Femur (tissue), 1 donor: ENCODE results near the gene NABP1.

Experiments used
- DNase-seq: peaks from one replicate; pipeline ENCODE4 v3.0.0-alpha.2; 2017

NABP1 gene

DNA sequence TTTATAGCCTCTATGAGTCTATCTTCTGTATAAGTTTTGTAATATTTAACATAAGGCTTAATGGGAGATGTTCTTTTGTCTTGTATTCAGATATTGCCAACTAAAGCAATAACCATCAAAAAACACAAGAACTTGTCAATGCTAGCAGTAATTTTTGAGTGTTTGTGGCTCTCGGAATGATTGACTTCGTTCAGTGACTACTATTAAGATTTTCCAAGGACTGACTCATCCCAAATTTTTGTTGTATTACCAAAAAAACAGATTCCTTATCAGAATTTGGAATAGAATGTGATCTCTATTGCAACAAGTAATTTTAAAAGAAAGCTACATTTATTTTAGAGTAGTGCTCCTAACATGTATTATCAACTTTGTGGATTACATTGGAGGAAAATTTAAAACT, 8.1 kb downstream of the NABP1 start:
- DNase-seq, result no peak

- DNase-seq, result no peak
These were observed 8.8 kb downstream of the NABP1 start for GRCh38 chr2:191686729-191687128.

DNA sequence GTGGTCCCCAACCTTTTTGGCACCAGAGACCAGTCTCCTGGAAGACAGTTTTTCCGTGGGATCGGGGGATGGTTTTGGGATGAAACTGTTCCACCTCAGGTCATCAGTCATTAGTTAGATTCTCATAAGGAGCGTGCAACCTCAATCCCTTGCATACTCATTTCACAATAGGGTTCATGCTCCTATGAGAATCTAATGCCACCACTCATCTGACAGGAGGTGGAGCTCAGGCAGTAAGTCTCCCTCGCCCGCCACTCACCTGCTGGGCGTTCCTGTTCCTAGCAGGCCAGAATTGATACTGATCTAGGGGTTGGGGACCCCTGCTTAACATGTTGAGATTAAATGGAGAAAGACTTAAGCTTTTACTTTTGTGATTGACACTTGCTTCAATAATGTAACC, 9.9 kb downstream of the NABP1 start:
- no peak for DNase-seq

DNA sequence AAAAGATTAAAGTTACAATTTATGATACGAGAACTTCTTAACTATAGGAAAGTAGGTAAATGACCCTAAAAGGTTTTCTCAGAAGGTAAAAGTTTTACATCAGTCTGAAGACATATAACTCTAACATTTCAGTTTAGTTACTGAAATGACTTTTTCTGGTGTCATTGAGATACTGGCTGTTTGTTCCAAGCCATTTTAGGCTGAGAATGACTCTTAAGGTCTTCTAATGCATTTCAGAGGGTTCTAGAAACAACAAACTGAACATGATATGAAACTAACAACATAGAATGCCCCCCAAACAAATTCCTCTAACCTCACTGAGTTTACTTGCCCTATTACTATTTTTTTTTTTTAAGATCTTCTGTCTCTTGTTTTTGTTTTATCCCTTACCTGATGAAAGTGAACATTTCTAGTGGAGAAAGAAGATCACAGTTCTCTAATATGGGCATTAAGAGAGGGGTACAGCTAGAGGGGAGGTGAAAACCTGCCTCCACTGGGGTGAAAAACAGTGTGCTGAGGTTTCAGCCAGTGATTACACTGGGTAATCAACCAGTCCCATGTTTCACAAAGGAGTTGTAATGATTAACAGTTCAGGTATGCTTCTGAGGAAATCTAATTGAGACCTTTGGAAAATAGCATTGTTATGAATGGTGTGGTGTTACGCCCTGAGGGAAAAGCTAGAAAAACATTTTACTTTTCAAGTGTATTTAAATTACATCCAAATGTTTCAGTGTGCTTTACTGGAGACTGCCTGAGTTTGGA, 11.2 kb downstream of the NABP1 start:
- DNase-seq, result no peak

DNA sequence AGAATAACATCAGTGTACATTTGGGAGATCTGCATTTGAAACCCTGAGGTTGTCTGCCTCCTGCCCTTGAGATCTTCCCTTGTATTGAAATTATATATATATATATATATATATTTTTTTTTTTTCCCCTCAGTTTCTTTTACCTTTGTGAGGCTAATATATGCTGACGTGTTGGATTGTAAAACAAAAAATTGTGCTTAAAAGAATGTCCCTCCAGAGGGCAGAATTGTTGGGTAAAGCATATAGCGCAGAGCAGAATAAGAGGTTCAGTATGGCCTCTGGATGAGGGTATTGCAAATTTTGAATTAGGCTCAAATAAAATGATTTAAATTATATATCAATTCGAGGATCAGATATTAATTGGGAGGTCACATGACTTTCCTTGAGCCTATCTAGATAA, 12.4 kb downstream of the NABP1 start:
- DNase-seq, result no peak

DNA sequence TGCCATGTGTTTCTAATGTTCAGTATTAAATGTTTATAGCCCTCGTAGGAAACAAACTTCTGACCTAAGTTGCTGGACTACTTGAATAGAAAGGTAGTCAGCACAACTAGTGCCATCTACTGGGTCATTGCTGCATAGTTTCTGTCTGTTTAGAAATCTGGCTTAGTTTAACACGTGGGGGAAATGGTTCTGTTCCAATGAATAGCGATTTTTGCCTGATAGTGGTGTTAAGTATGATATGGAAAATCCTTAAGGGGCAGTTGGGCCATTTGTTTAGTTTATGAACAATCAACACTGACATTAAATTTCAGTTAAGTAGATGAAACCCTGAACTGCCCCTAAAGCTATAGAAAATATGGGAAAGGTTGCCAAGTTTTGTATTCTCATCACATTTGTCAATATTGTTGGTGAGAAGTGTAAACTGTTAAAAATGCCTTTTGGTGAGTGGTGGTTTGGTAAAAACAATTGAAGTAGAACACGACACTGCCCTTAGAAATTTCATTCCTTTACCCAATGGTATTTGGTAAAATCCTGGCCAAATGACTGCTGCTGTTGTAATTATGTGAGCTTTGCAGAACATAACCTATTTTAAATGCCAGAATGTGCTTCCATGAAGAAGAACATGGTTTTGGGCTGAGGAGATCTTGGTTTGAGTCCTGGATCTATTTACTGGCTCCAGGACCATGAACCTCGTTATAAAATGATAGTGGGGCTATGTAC, 13.2 kb downstream of the NABP1 start:
- no peak for DNase-seq

GRCh38 chr2:191691898-191692297, 14.0 kb downstream of the NABP1 start:
- DNase-seq, result no peak

DNA sequence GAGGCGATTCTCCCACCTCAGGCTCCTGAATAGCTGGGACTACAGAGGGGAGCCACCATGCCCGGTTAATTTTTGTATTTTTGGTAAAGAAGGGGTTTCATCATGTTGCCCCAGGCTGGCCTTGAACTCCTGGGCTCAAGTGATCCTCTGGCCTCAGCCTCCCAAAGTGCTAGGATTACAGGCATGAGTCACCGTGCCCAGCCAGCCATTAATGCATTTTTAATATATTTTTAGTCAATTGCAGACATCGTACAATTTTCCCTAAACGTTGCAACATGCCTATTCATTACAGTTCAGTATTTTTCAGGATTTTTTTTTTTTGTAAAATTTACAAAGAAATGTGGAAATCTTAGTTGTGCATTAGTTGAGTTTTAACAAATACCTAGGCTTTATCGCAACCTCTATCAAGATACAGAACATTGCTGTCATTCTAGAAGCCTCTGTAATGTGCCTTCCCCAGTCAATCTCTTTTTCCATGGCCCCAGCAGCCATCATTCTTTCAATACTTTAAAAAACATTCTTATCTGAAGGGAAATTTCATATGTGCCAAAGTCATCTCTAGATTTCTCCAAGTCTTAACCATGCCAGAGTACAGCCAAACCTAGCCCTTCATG, 14.7 kb downstream of the NABP1 start:
- no peak for DNase-seq

DNA sequence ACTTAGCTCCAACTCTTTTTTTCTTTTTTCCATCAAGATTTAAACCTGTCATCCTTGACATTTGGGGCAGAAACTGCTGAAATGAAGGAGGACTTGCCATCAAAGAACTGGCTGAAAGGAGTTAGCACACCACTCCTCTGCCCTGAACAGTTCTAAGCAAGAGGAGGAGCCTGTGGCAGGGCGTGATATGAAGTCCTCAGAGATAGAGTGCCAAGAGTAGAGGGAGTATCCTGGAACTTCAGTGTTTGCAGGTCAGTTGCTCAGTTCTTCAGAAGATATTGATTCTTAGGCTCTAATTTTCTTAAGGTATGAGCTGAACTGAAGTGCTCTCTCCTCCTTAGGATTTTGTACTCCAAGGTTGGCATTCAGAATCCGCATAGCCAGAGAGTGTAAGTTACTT, 15.2 kb downstream of the NABP1 start:
- no peak for DNase-seq

GRCh38 chr2:191693778-191694177, 15.8 kb downstream of the NABP1 start:
- no peak for DNase-seq

GRCh38 chr2:191696001-191696400, 18.1 kb downstream of the NABP1 start:
- DNase-seq, result peak; percentile 56

DNA sequence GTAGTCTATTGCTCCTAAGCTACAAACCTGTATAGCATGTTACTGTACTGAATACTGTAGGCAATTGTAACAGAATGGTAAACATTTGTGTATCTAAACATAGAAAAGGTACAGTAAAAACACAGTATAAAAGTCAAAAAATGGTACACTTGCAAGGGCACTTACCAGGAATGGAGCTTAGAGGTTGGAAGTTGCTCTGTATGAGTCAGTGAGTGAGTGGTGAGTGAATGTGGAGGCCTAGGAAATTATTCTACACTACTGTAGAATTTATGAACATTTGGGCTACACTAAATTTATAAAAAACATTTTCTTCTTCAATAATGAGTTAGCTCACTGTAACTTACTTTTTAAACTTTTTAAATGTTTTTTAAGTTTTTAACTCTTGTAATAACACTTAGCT, 19.0 kb downstream of the NABP1 start:
- DNase-seq, result no peak

DNA sequence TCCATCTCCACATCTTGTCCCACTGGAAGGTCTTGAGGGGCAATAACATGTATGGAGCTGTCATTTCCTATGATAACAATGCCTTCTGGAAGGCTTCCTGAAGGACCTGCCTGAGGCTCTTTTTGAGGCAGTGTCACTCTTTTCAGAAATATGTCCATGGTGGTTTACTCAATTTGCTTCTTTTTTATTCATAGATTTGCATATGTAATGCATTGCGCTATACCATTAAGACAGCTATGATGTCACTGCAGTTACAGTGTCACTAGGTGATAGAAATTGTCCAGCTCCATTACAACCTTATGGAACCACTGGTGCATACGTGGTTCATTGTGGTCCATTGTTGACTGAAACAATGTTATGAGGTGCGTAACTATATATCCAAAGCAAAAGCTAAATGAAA, 19.9 kb downstream of the NABP1 start:
- no peak for DNase-seq

DNA sequence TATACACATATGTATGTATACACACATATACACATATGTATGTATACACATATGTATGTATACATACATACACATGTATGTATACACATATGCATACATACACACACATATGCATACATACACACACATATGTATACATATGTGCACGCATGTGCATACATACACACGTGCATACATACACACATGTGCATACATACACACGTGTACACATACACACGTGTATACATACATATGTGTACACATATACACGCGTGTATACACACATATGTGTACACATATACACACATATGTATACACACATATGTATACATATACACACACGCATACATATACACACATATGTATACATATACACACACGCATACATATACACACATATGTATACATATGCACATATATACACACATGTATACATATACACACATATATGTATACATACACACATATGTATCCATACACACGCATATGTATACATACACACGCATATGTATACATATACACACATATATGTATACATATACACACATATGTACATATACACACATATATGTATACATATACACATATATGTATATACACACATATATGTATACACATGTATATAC, 21.5 kb downstream of the NABP1 start:
- no peak for DNase-seq

GRCh38 chr2:191701029-191701428, 23.1 kb downstream of the NABP1 start:
- no peak for DNase-seq

- no peak for DNase-seq
These were observed 23.8 kb downstream of the NABP1 start for GRCh38 chr2:191701696-191702095.

GRCh38 chr2:191703079-191703725, 25.3 kb downstream of the NABP1 start:
- DNase-seq, result no peak

GRCh38 chr2:191705084-191705483, 27.1 kb downstream of the NABP1 start:
- no peak for DNase-seq

GRCh38 chr2:191705701-191706100, 27.8 kb downstream of the NABP1 start:
- no peak for DNase-seq

GRCh38 chr2:191706791-191707190, 28.9 kb downstream of the NABP1 start:
- DNase-seq, result no peak

- no peak for DNase-seq
These were observed 29.6 kb downstream of the NABP1 start for GRCh38 chr2:191707542-191707941.

GRCh38 chr2:191710411-191710900, 32.5 kb downstream of the NABP1 start:
- DNase-seq, result no peak

DNA sequence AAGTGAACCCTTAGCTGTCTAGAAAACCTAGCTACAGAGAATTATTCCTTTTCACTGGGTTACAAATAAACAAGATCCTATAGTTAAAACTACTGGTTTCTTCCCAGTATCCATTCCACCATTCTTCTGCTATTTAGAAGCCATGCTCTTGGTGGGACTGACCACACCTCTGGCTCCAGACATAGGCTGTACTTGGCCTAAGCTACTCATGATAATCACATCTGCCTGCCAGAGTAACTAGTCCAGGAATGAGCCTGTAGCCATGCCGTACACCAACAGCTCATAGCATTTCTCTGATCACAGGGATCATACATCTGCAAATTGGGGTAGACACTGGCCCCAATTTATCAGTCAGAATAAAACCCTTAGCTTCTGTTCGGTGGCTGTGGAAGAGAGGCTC, 33.7 kb downstream of the NABP1 start:
- no peak for DNase-seq
